Lower lobe of right lung (tissue), 2 donors: ENCODE data around the gene XPR1. TPM values are rescaled to one million over a fixed set of nuclear protein-coding genes. Genes with fewer than 3 reads are reported as not detected.

Source experiments
- ATAC-seq, 2 donors: fragments of 200-7000 bp; cut with Tn5 transposase; one replicate each; pipeline ENCODE4 v1.9.1; 2020 to 2022; ENCODE audit warnings: mild to moderate bottlenecking in 2 of 2, moderate library complexity in 2 of 2
- DNase-seq: peaks from one replicate; pipeline ENCODE4 v3.0.0-alpha.2; 2020
- H3K27ac ChIP-seq: fragments of 200-600 bp; one replicate; pipeline ENCODE4 v1.8.0; 2022
- H3K27me3 ChIP-seq: fragments of 200-600 bp; one replicate; pipeline ENCODE4 v1.8.0; 2022; ENCODE audit warnings: low read depth
- H3K36me3 ChIP-seq: fragments of 200-600 bp; one replicate; pipeline ENCODE4 v1.8.0; 2022; ENCODE audit warnings: mild to moderate bottlenecking
- H3K4me1 ChIP-seq: fragments of 200-600 bp; one replicate; pipeline ENCODE4 v1.8.0; 2022
- H3K4me3 ChIP-seq: fragments of 200-600 bp; one replicate; pipeline ENCODE4 v1.8.0; 2022; ENCODE audit warnings: mild to moderate bottlenecking
- H3K9me3 ChIP-seq: fragments of 200-600 bp; one replicate; pipeline ENCODE4 v1.8.0; 2022
- CTCF ChIP-seq: fragments of 200-600 bp; IDR thresholded peaks from one replicate; pipeline ENCODE4 v1.8.0; 2022; ENCODE audit warnings: antibody characterized with exemption, mild to moderate bottlenecking
- intact Hi-C: fragments of 100-400 bp; cut with DNase I; formaldehyde crosslinking; loops from one replicate; pipeline ENCODE4 v1.11.0; 2022
- total RNA-seq: library from RNA; stranded (reverse); fragmentation: NEBNext Ultra II Directional; extraction: Animal tissue kit (Norgen Biotek cat#: 25700); gene quantifications from one replicate; pipeline ENCODE4 v1.2.1, GENCODE V29; 2021
- donor health status: DM: no; HTN: yes; CAD: no; lungs with severe emphysema.

Gene XPR1
- total RNA-seq, 1 donor from 2014 or later, result 21.1 TPM

- no peaks in the 10 kb centered on the region for H3K36me3 ChIP-seq
- H3K4me1 ChIP-seq, result peaks cover 10% of the 10 kb centered on the region
- DNase-seq (no peak), ATAC-seq (no peak)
- H3K27me3 ChIP-seq, result no peaks in the 10 kb centered on the region
- no peak for TF ChIP-seq CTCF
- H3K4me3 ChIP-seq, result no peak overlapping the region
- intact Hi-C loops, result no loop called here
- no peaks in the 10 kb centered on the region for H3K9me3 ChIP-seq
- H3K27ac ChIP-seq, result no peak overlapping the region
Observed at GRCh38 chr1:180606155-180606554, 25.7 kb upstream of the XPR1 start.

GRCh38 chr1:180609643-180610555, 21.9 kb upstream of the XPR1 start:
- peaks cover 17% of the 10 kb centered on the region for H3K4me1 ChIP-seq
- no peak for TF ChIP-seq CTCF
- peak; percentile 76 to 83 for ATAC-seq
- H3K27me3 ChIP-seq, result no peaks in the 10 kb centered on the region
- intact Hi-C loops, result no loop called here
- no peaks in the 10 kb centered on the region for H3K36me3 ChIP-seq
- DNase-seq, result no peak
- no peaks in the 10 kb centered on the region for H3K9me3 ChIP-seq
- no peak overlapping the region for H3K27ac ChIP-seq
- no peak overlapping the region for H3K4me3 ChIP-seq

DNA sequence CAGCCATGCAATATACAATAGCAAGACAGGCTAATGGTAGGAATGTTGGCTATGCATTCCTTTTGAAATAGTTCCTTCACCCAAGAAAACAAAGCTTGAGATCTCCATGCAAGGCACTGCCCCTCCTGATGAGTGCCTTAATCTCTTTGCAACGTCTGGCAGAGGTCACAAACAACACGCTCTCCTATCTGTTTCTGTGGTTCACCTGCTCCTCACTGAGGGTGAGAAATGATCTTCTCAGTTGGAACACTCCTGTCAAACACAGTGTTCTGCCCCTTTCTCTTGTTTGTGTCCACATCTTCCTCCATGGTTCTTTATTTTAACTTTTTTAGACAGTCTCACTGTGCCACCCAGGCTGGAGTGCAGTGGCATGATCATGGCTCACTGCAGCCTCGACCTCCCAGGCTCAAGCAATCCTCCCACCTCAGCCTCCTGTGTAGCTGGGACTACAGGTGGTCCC, 21.2 kb upstream of the XPR1 start:
- Histone ChIP-seq H3K27me3 (no peaks in the 10 kb centered on the region), H3K9me3 (no peaks in the 10 kb centered on the region), H3K36me3 (no peaks in the 10 kb centered on the region), H3K4me1 (peaks cover 19% of the 10 kb centered on the region), H3K4me3 (no peak overlapping the region), H3K27ac (peak overlapping the region; percentile 44)
- no peak for TF ChIP-seq CTCF
- ATAC-seq (no peak), DNase-seq (no peak)
- intact Hi-C loops, result no loop called here

GRCh38 chr1:180611016-180611930, 20.5 kb upstream of the XPR1 start:
- no peak overlapping the region for H3K4me3 ChIP-seq
- no peak for TF ChIP-seq CTCF
- DNase-seq, result no peak
- H3K27ac ChIP-seq, result peak overlapping the region; percentile 44
- H3K4me1 ChIP-seq, result peaks cover 26% of the 10 kb centered on the region
- intact Hi-C loops, result no loop called here
- no peaks in the 10 kb centered on the region for H3K36me3 ChIP-seq
- ATAC-seq, result peak; percentile 69 to 80
- no peaks in the 10 kb centered on the region for H3K9me3 ChIP-seq
- no peaks in the 10 kb centered on the region for H3K27me3 ChIP-seq

- H3K27me3 ChIP-seq, result no peaks in the 10 kb centered on the region
- H3K9me3 ChIP-seq, result no peaks in the 10 kb centered on the region
- intact Hi-C loops, result no loop called here
- no peak for TF ChIP-seq CTCF
- no peaks in the 10 kb centered on the region for H3K36me3 ChIP-seq
- H3K27ac ChIP-seq, result no peak overlapping the region
- no peak for ATAC-seq
- no peak overlapping the region for H3K4me3 ChIP-seq
- no peak for DNase-seq
- H3K4me1 ChIP-seq, result peaks cover 40% of the 10 kb centered on the region
Observed at GRCh38 chr1:180612632-180613031, 19.2 kb upstream of the XPR1 start.
